Measurements from ENCODE around the gene PPP2R2D. TPM values are rescaled to one million over a fixed set of nuclear protein-coding genes. Genes with fewer than 3 reads are reported as not detected.
"Not testable (repeated sequence)": the region's sequence is repeated elsewhere in the genome, so short reads cannot be mapped to it uniquely, and the experiment has no call there.

Gene PPP2R2D
- total RNA-seq, 1 donor from 2014 or later: 30.0 TPM

GRCh38 chr10:131911451-131911850 is 10.6 kb downstream of the PPP2R2D start:
- Histone ChIP-seq H3K9me3 (no peaks in the 10 kb centered on the region), H3K36me3 (peaks cover 33% of the 10 kb centered on the region), H3K27me3 (ENCODE audit: low read depth) (no peaks in the 10 kb centered on the region), H3K4me3 (no peak overlapping the region), H3K4me1 (peaks cover 32% of the 10 kb centered on the region), H3K27ac (peak overlapping the region; percentile 4)
- ATAC-seq (no peak), DNase-seq (no peak)
- intact Hi-C loops (cut with DNase I): no loop called here
- TF ChIP-seq CTCF (IDR thresholded peaks at IDR 0.05): no peak

- Histone ChIP-seq H3K4me1 (peaks cover 24% of the 10 kb centered on the region), H3K27ac (no peak overlapping the region), H3K4me3 (no peak overlapping the region), H3K36me3 (peaks cover 23% of the 10 kb centered on the region), H3K27me3 (ENCODE audit: low read depth) (no peaks in the 10 kb centered on the region), H3K9me3 (no peaks in the 10 kb centered on the region)
- no peak for ATAC-seq
- intact Hi-C loops (cut with DNase I): no loop called here
- TF ChIP-seq CTCF (IDR thresholded peaks at IDR 0.05): no peak
- no peak for DNase-seq
These were observed 11.8 kb downstream of the PPP2R2D start for GRCh38 chr10:131912620-131913019.

- Histone ChIP-seq H3K27ac (no peak overlapping the region), H3K9me3 (no peaks in the 10 kb centered on the region), H3K36me3 (peaks cover 5% of the 10 kb centered on the region), H3K4me3 (no peak overlapping the region), H3K27me3 (ENCODE audit: low read depth) (no peaks in the 10 kb centered on the region), H3K4me1 (peaks cover 14% of the 10 kb centered on the region)
- intact Hi-C loops (cut with DNase I): no loop called here
- ATAC-seq (no peak), DNase-seq (no peak)
- no peak for TF ChIP-seq CTCF (IDR thresholded peaks at IDR 0.05)
These were observed 14.7 kb downstream of the PPP2R2D start for GRCh38 chr10:131915484-131915883.

GRCh38 chr10:131915990-131916766 is 15.4 kb downstream of the PPP2R2D start:
- no peak for ATAC-seq
- intact Hi-C loops (cut with DNase I): no loop called here
- H3K27me3 ChIP-seq (ENCODE audit: low read depth): no peaks in the 10 kb centered on the region
- peaks cover 11% of the 10 kb centered on the region for H3K4me1 ChIP-seq
- TF ChIP-seq CTCF (IDR thresholded peaks at IDR 0.05): no peak
- peaks cover 5% of the 10 kb centered on the region for H3K36me3 ChIP-seq
- no peak overlapping the region for H3K4me3 ChIP-seq
- DNase-seq: no peak
- H3K27ac ChIP-seq: no peak overlapping the region
- H3K9me3 ChIP-seq: no peaks in the 10 kb centered on the region

DNA sequence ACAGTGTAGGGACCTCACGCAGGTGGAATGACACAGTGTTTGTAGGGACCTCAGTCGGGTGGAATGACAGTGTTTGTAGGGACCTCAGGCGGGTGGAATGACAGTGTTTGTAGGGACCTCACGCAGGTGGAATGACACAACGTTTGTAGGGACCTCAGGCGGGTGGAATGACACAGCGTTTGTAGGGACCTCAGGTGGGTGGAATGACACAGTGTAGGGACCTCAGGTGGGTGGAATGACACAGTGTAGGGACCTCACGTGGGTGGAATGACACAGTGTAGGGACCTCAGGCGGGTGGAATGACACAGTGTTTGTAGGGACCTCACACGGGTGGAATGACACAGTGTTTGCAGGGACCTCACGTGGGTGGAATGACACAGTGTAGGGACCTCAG is 16.0 kb downstream of the PPP2R2D start:
- H3K4me1 ChIP-seq; intact Hi-C loops (cut with DNase I); H3K27me3 ChIP-seq (ENCODE audit: low read depth); H3K4me3 ChIP-seq; H3K36me3 ChIP-seq; DNase-seq; H3K9me3 ChIP-seq; ATAC-seq; H3K27ac ChIP-seq: not testable (repeated sequence)

GRCh38 chr10:131917496-131917895 is 16.7 kb downstream of the PPP2R2D start:
- DNase-seq: not testable (repeated sequence)

GRCh38 chr10:131919461-131919860 is 18.7 kb downstream of the PPP2R2D start:
- intact Hi-C loops (cut with DNase I); ATAC-seq; H3K27ac ChIP-seq; H3K27me3 ChIP-seq (ENCODE audit: low read depth); H3K9me3 ChIP-seq; H3K4me3 ChIP-seq; H3K4me1 ChIP-seq; DNase-seq; H3K36me3 ChIP-seq: not testable (repeated sequence)

More at GRCh38 chr10:131917496-131917895, 16.7 kb downstream of the PPP2R2D start:
- H3K27ac ChIP-seq; H3K4me1 ChIP-seq; H3K9me3 ChIP-seq; intact Hi-C loops (cut with DNase I); ATAC-seq; H3K36me3 ChIP-seq; H3K4me3 ChIP-seq; H3K27me3 ChIP-seq (ENCODE audit: low read depth): not testable (repeated sequence)

Measured in lower lobe of right lung (tissue), 2 donors.